Natural killer cell (primary cell): ENCODE results near the gene FAT1. TPM values are rescaled to one million over a fixed set of nuclear protein-coding genes. Genes with fewer than 3 reads are reported as not detected.
"Not testable (repeated sequence)": the region's sequence is repeated elsewhere in the genome, so short reads cannot be mapped to it uniquely, and the experiment has no call there.

Source experiments
- ATAC-seq, 3 donors: fragments of 150-1000 bp in 2 of 3; fragments of 200-7000 bp in 1 of 3; cut with Tn5 transposase; 1 replicate in 1 of 3; 2 replicates in 2 of 3; pipeline ENCODE4 v1.10.0; 2021; ENCODE audit warnings: mild to moderate bottlenecking in 2 of 3, moderate library complexity in 2 of 3
- DNase-seq, 2 donors: peaks; one replicate each; pipeline versions ENCODE4 v3.0.0 to v3.0.0-alpha.2; 2013 to 2021; ENCODE audit warnings: mixed read lengths in 1 of 2
- H3K27ac ChIP-seq: one replicate; pipeline ENCODE4 v1.5.1; 2013; ENCODE audit warnings: mild to moderate bottlenecking, low read length
- H3K27me3 ChIP-seq: one replicate; pipeline ENCODE4 v1.6.1; 2013; ENCODE audit warnings: low read length; ENCODE audit not compliant: control insufficient read depth, insufficient read depth
- H3K36me3 ChIP-seq: one replicate; pipeline ENCODE4 v1.6.1; 2013; ENCODE audit warnings: low read length; ENCODE audit not compliant: control insufficient read depth, insufficient read depth
- H3K4me1 ChIP-seq: one replicate; pipeline ENCODE4 v1.6.1; 2013; ENCODE audit warnings: low read length; ENCODE audit not compliant: control insufficient read depth, insufficient read depth
- H3K4me3 ChIP-seq: one replicate; pipeline ENCODE4 v1.5.1; 2013; ENCODE audit warnings: low read length
- H3K9me3 ChIP-seq: one replicate; pipeline ENCODE4 v1.6.1; 2013; ENCODE audit warnings: low read length; ENCODE audit not compliant: control insufficient read depth, insufficient read depth
- H3K27ac Mint-ChIP-seq, 2 donors: one replicate each; pipeline ENCODE4 v1.8.0; 2022; ENCODE audit warnings: mild to moderate bottlenecking in 2 of 2, mixed read lengths in 2 of 2, moderate library complexity in 1 of 2
- H3K27me3 Mint-ChIP-seq, 2 donors: one replicate each; pipeline ENCODE4 v1.8.0; 2022; ENCODE audit warnings: low read depth in 2 of 2, mixed read lengths in 2 of 2
- H3K36me3 Mint-ChIP-seq: one replicate; pipeline ENCODE4 v1.8.0; 2022; ENCODE audit warnings: mixed read lengths
- H3K4me1 Mint-ChIP-seq, 2 donors: one replicate each; pipeline ENCODE4 v1.8.0; 2022; ENCODE audit warnings: mixed read lengths in 2 of 2
- H3K4me3 Mint-ChIP-seq: one replicate; pipeline ENCODE4 v1.8.0; 2022; ENCODE audit warnings: mild to moderate bottlenecking, moderate library complexity, mixed read lengths
- H3K9me3 Mint-ChIP-seq, 2 donors: one replicate each; pipeline ENCODE4 v1.8.0; 2022; ENCODE audit warnings: mixed read lengths in 2 of 2
- WGBS: methylation state at CpG from one replicate; pipeline ENCODE4 v1.1.7; 2013; ENCODE audit warnings: missing lambda C conversion rate; ENCODE audit not compliant: insufficient coverage; 5-methylcytosine and 5-hydroxymethylcytosine counted together
- intact Hi-C: fragments of 100-400 bp; cut with micrococcal nuclease; formaldehyde crosslinking; loops from one replicate; pipeline ENCODE4 v1.14.2; 2022
- total RNA-seq, 4 donors: library from RNA; stranded (reverse); fragments of 120-200 nt in 1 of 4; gene quantifications; one replicate each; pipeline versions ENCODE4 v1.2.3 to v1.2.4, GENCODE V29; 2013 to 2022
- TF ChIP-seq, protein P1 (sequence below): fragments of 200-600 bp; IDR thresholded peaks from one replicate; pipeline ENCODE4 v1.8.0; 2022; ENCODE audit warnings: antibody characterized with exemption

The FAT1 gene
- total RNA-seq, 3 donors from 2014 or later (not counting 1 experiment from before 2014, with no cell fraction given), result not detected

DNA sequence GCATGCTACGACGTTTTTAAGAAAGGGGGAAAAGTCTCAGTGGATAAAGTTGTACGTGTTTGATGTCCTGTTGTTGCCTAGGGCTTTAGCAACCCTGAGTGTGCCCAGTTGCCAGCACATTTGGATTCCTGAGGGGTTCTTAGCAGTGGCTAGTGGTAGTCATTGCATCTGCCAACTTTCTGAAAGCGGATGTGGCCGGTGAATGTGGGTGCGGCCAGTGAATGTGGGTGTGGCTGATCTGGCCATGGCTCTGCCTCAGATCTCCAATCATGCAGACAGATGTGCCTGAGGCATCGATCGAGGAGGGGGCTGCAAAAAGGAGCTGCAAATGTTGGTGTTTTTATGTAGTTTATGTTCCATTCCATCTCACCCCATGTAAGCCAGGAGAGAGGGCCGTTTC, 41.5 kb upstream of the FAT1 start:
- H3K4me1 Mint-ChIP-seq, result no peaks in the 10 kb centered on the region
- no peak for ATAC-seq
- Histone ChIP-seq H3K4me3 (no peak overlapping the region), H3K36me3 (no peaks in the 10 kb centered on the region), H3K9me3 (peaks cover 4% of the 10 kb centered on the region), H3K27ac (no peak overlapping the region), H3K4me1 (no peaks in the 10 kb centered on the region), H3K27me3 (no peaks in the 10 kb centered on the region)
- no peak for DNase-seq
- no peak overlapping the region for H3K4me3 Mint-ChIP-seq
- TF ChIP-seq, protein P1, sequence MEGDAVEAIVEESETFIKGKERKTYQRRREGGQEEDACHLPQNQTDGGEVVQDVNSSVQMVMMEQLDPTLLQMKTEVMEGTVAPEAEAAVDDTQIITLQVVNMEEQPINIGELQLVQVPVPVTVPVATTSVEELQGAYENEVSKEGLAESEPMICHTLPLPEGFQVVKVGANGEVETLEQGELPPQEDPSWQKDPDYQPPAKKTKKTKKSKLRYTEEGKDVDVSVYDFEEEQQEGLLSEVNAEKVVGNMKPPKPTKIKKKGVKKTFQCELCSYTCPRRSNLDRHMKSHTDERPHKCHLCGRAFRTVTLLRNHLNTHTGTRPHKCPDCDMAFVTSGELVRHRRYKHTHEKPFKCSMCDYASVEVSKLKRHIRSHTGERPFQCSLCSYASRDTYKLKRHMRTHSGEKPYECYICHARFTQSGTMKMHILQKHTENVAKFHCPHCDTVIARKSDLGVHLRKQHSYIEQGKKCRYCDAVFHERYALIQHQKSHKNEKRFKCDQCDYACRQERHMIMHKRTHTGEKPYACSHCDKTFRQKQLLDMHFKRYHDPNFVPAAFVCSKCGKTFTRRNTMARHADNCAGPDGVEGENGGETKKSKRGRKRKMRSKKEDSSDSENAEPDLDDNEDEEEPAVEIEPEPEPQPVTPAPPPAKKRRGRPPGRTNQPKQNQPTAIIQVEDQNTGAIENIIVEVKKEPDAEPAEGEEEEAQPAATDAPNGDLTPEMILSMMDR, result no peak
- H3K27me3 Mint-ChIP-seq, result no peaks in the 10 kb centered on the region
- H3K27ac Mint-ChIP-seq, result no peak overlapping the region
- H3K36me3 Mint-ChIP-seq, result no peaks in the 10 kb centered on the region
- peaks cover 2 to 14% of the 10 kb centered on the region in 2 donors for H3K9me3 Mint-ChIP-seq
- 95% methylated on average over 6 of the region's 9 CpGs for WGBS
- intact Hi-C loops, result no loop called here

DNA sequence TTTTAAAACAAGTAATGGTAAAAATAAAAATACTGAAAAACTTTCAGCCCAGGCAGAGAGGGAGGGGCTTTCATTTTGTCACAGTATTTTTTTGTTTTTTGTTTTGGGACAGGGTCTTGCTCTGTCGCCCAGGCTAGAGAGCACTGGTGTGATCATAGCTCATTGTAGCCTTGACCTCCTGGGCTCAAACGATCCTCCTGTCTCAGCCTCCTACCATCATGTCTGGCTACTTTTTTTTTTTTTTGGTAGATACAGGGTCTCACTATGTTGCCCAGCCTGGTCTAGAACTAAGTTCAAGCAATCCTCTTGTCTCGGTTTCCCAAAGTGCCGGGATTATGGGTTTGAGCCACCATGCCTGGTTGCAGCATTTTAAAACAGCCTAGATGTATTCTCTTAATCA, 40.8 kb upstream of the FAT1 start:
- H3K4me3 ChIP-seq, result no peak overlapping the region
- H3K27me3 ChIP-seq, result no peaks in the 10 kb centered on the region
- Mint-ChIP-seq H3K4me1 (no peaks in the 10 kb centered on the region), H3K9me3 (peaks cover 2 to 14% of the 10 kb centered on the region in 2 donors), H3K36me3 (no peaks in the 10 kb centered on the region), H3K27me3 (no peaks in the 10 kb centered on the region), H3K4me3 (no peak overlapping the region), H3K27ac (no peak overlapping the region)
- TF ChIP-seq, protein P1, result no peak
- H3K36me3 ChIP-seq, result no peaks in the 10 kb centered on the region
- peaks cover 4% of the 10 kb centered on the region for H3K9me3 ChIP-seq
- no peak for ATAC-seq
- no peaks in the 10 kb centered on the region for H3K4me1 ChIP-seq
- H3K27ac ChIP-seq, result no peak overlapping the region
- intact Hi-C loops, result no loop called here
- no peak for DNase-seq
- 92% methylated on average over 4 of the region's 4 CpGs for WGBS

DNA sequence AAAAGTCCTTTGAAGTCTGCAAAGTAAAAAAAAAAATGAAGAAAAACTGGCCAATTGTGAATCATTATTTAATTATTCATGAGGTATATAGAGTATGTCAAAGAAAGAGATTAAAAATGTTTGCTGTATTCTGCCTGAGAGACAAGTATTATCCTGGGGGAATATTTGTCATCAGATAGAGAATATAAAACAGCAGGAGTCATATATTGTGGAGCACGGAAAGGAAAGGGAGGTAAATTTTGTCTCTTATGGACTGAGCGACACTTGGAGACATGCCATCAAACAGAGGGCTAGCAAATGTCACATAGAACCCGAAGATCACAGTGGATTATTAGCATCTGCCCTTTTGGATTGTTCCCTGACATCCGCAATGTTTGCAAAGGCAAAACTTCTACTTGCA, 39.2 kb upstream of the FAT1 start:
- Mint-ChIP-seq H3K36me3 (no peaks in the 10 kb centered on the region), H3K4me1 (no peaks in the 10 kb centered on the region), H3K27me3 (no peaks in the 10 kb centered on the region), H3K27ac (no peak overlapping the region), H3K4me3 (no peak overlapping the region), H3K9me3 (peaks cover 4 to 18% of the 10 kb centered on the region in 2 donors)
- intact Hi-C loops, result no loop called here
- TF ChIP-seq, protein P1, result no peak
- no peak overlapping the region for H3K27ac ChIP-seq
- ATAC-seq (no peak), DNase-seq (no peak)
- no peaks in the 10 kb centered on the region for H3K4me1 ChIP-seq
- WGBS, result 82% methylated on average over 4 of the region's 4 CpGs
- H3K27me3 ChIP-seq, result no peaks in the 10 kb centered on the region
- H3K4me3 ChIP-seq, result no peak overlapping the region
- H3K9me3 ChIP-seq, result peaks cover 7% of the 10 kb centered on the region
- no peaks in the 10 kb centered on the region for H3K36me3 ChIP-seq

DNA sequence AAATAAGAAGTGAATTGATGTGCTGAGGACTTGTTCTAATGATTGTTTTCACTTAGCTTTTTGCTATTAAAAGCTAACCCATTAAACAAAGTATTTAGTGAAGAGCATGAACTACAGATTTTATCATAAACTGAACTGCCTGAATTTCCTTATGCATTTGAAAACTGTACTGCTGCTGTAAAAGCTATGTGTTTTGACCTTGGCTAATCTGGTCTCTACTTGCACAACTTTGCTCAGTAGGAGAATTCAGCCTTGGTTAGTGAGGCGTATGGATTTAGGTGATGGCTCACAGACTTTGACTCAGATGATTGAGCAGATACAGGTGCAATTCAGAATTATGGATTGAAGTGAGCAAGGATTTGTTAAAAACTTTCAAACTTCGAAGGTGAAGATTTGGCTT, 38.7 kb upstream of the FAT1 start:
- H3K27ac Mint-ChIP-seq, result no peak overlapping the region
- TF ChIP-seq, protein P1, result no peak
- ATAC-seq (no peak), DNase-seq (no peak)
- Histone ChIP-seq H3K4me1 (no peaks in the 10 kb centered on the region), H3K4me3 (no peak overlapping the region), H3K27me3 (no peaks in the 10 kb centered on the region), H3K9me3 (peaks cover 9% of the 10 kb centered on the region), H3K27ac (no peak overlapping the region), H3K36me3 (no peaks in the 10 kb centered on the region)
- H3K36me3 Mint-ChIP-seq, result no peaks in the 10 kb centered on the region
- 94% methylated on average over 1 of the region's 2 CpGs for WGBS
- H3K9me3 Mint-ChIP-seq, result peaks cover 4 to 16% of the 10 kb centered on the region in 2 donors
- no peaks in the 10 kb centered on the region for H3K27me3 Mint-ChIP-seq
- intact Hi-C loops, result no loop called here
- no peaks in the 10 kb centered on the region for H3K4me1 Mint-ChIP-seq
- no peak overlapping the region for H3K4me3 Mint-ChIP-seq

DNA sequence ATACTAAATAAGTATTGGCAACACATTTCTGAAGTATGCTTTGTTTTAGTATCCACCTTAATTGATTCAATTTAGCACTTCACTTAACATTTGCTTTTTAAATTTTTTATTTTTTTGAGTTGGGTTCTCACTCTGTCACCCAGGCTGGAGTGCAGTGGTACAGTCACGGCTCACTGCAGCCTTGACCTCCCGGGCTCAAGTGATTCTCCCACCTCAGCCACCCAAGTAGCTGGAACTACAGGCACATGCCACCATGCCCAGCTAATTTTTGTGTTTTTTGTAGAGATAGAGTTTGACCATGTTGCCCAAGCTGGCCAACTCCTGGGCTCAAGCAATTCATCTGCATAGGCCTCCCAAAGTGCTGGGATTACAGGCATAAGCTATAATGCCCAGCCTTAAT, 38.3 kb upstream of the FAT1 start:
- H3K9me3 Mint-ChIP-seq, result peaks cover 6 to 19% of the 10 kb centered on the region in 2 donors
- H3K36me3 Mint-ChIP-seq, intact Hi-C loops, ATAC-seq, H3K4me3 ChIP-seq, H3K27me3 Mint-ChIP-seq, H3K9me3 ChIP-seq, H3K27ac ChIP-seq, H3K27me3 ChIP-seq, H3K36me3 ChIP-seq, H3K27ac Mint-ChIP-seq, H3K4me1 ChIP-seq, H3K4me3 Mint-ChIP-seq, DNase-seq, H3K4me1 Mint-ChIP-seq: not testable (repeated sequence)
- WGBS, result 90% methylated on average over 2 of the region's 2 CpGs
